Measurements from ENCODE around the gene PAM. TPM values are rescaled to one million over a fixed set of nuclear protein-coding genes. Genes with fewer than 3 reads are reported as not detected.

PAM gene
- total and polyA plus RNA-seq, 2 donors (not counting 3 experiments of a cell fraction or from before 2014, with no cell fraction given): 118 to 176 TPM

- TF ChIP-seq GATA2 (IDR thresholded peaks at IDR 0.05; ENCODE audit: insufficient read depth, insufficient read length, low read depth, low read length) (no peak), POLR2AphosphoS5 (IDR thresholded peaks at IDR 0.05; ENCODE audit: insufficient read depth, low read depth, low read length) (no peak), POLR2A (IDR thresholded peaks at IDR 0.05; ENCODE audit: low read depth, low read length) (no peak), JUN (IDR thresholded peaks at IDR 0.05; ENCODE audit: borderline replicate concordance, insufficient read depth, insufficient read length, low read depth) (no peak), FOS (IDR thresholded peaks at IDR 0.05; ENCODE audit: borderline replicate concordance, insufficient read depth, low read length) (no peak), MAX (IDR thresholded peaks at IDR 0.05; ENCODE audit: insufficient read depth, insufficient read length) (no peak), EZH2 (IDR thresholded peaks at IDR 0.05; ENCODE audit: borderline replicate concordance, low read depth, low read length, severe bottlenecking) (no peak), CTCF (IDR thresholded peaks at IDR 0.05; ENCODE audit: extremely low read depth in 1 of 2, insufficient read depth in 1 of 2, low read depth in 1 of 2, low read length in 2 of 2) (no peak), MYC (IDR thresholded peaks at IDR 0.05; ENCODE audit: low read depth, low read length) (no peak)
- no peaks in the 10 kb centered on the region for H3K27me3 ChIP-seq (ENCODE audit: control insufficient read depth in 2 of 2, insufficient read depth in 2 of 2, low read length in 2 of 2)
- intact Hi-C loops (cut with micrococcal nuclease): no loop called here
- no peak overlapping the region for H3K4me3 ChIP-seq (replicated peaks in 1 of 3; ENCODE audit: insufficient read depth in 1 of 3, low read depth in 1 of 3, low read length in 3 of 3)
- H3K79me2 ChIP-seq (ENCODE audit: control insufficient read depth, insufficient read depth, low read length): peaks cover 31% of the 10 kb centered on the region
- H2AFZ ChIP-seq (ENCODE audit: low read depth, low read length): no peak overlapping the region
- DNase-seq (ENCODE audit: low read depth, low spot score) (no peak), FAIRE-seq (no peak)
- dilution Hi-C loops (cut with MboI; ENCODE audit: extremely low pct_ligation_motif_present, low sequenced_read_pairs): no loop called here
- POLR2A ChIA-PET: no interaction called here
- H3K9me3 ChIP-seq (replicated peaks; ENCODE audit: control insufficient read depth, insufficient read depth, low read length): no peaks in the 10 kb centered on the region
- no peaks in the 10 kb centered on the region for H3K9me1 ChIP-seq (replicated peaks; ENCODE audit: control insufficient read depth, extremely low read depth, insufficient read depth, low read length)
- CTCF ChIA-PET: no interaction called here
- H3K4me1 ChIP-seq (ENCODE audit: control insufficient read depth, extremely low read depth, insufficient read depth, low read length): peaks cover 22% of the 10 kb centered on the region
- no peaks in the 10 kb centered on the region for H4K20me1 ChIP-seq (replicated peaks; ENCODE audit: control insufficient read depth, extremely low read depth, insufficient read depth, low read length)
- no peaks in the 10 kb centered on the region for H3K36me3 ChIP-seq (ENCODE audit: control insufficient read depth in 2 of 2, extremely low read depth in 1 of 2, insufficient read depth in 2 of 2, low read length in 2 of 2)
- H3K4me2 ChIP-seq (ENCODE audit: insufficient read depth, low read length): no peak overlapping the region
- no peak overlapping the region for H3K27ac ChIP-seq (ENCODE audit: insufficient read depth, low read depth, low read length)
- BruUV-seq (replicated peaks): no TSS peak
- no peak overlapping the region for H3K9ac ChIP-seq (replicated peaks; ENCODE audit: extremely low read depth, insufficient read depth, low read length)
Observed at GRCh38 chr5:102767862-102768261, 12.8 kb downstream of the PAM start.
